GM23338 (cell line): ENCODE measurements around the gene AGPAT4.

Source experiments
- CREB1 ChIP-seq: fragments of 250-450 bp; sonication (Bioruptor Pico); IDR thresholded peaks from 2 replicates; pipeline ENCODE4 v1.5.0; 2020; ENCODE audit warnings: low read depth, mild to moderate bottlenecking, moderate library complexity
- CTCF ChIP-seq, 2 experiments: fragments of 200-600 bp in 1 of 2; sonication (generic) in 1 of 2; conservative IDR thresholded peaks; 2 replicates each; pipeline versions ENCODE4 v1.5.1 to v1.6.1; 2016 to 2017; ENCODE audit warnings: antibody characterized with exemption in 2 of 2, low read depth in 2 of 2, mild to moderate bottlenecking in 2 of 2, moderate library complexity in 1 of 2
- ETS1 ChIP-seq: IDR thresholded peaks from 2 replicates; pipeline ENCODE4 v1.6.1; 2016; ENCODE audit warnings: antibody characterized with exemption
- EZH2 ChIP-seq: fragments of 200-600 bp; sonication (generic); IDR thresholded peaks from one replicate; pipeline ENCODE4 v1.8.0; 2017; ENCODE audit warnings: antibody characterized with exemption, mild to moderate bottlenecking, low read depth; ENCODE audit not compliant: unreplicated experiment
- EZH2phosphoT487 ChIP-seq: fragments of 200-600 bp; sonication (generic); IDR thresholded peaks from one replicate; pipeline ENCODE4 v1.8.1; 2018; ENCODE audit warnings: antibody characterized with exemption; ENCODE audit not compliant: unreplicated experiment
- POLR2AphosphoS5 ChIP-seq: IDR thresholded peaks from 2 replicates; pipeline ENCODE4 v1.6.1; 2016; ENCODE audit warnings: antibody characterized with exemption, low read depth
- ZNF114 ChIP-seq: fragments of 250-450 bp; sonication (Bioruptor Pico); IDR thresholded peaks from 2 replicates; pipeline ENCODE4 v1.5.0; 2020; ENCODE audit warnings: mild to moderate bottlenecking, moderate library complexity
- ZNF331 ChIP-seq: fragments of 250-450 bp; sonication (Bioruptor Pico); IDR thresholded peaks from 2 replicates; pipeline ENCODE4 v1.5.0; 2020; ENCODE audit warnings: low read depth, mild to moderate bottlenecking, moderate library complexity

- TF ChIP-seq CTCF (conservative IDR thresholded peaks at IDR 0.05; ENCODE audit: low read depth in 2 of 2) (no peak), EZH2phosphoT487 (no peak), CREB1 (CRISPR knock-in tag) (no peak), POLR2AphosphoS5 (no peak), ZNF114 (CRISPR knock-in tag) (no peak), ETS1 (no peak), EZH2 (no peak), ZNF331 (no peak)
Observed at GRCh38 chr6:161150566-161150965, 123.3 kb downstream of the AGPAT4 start.
